Thyroid gland (tissue), 4 donors: ENCODE data around the gene MAD2L1BP.

Source experiments
- POLR2A ChIP-seq, 2 donors: fragments of 450-650 bp; IDR thresholded peaks; one replicate each; pipeline ENCODE4 v1.6.1; 2017; ENCODE audit warnings: antibody characterized with exemption in 2 of 2, mild to moderate bottlenecking in 2 of 2, moderate library complexity in 1 of 2
- TF ChIP-seq, protein P1 (sequence below), 6 experiments: fragments of 200-600 bp in 3 of 6; fragments of 450-650 bp in 3 of 6; sonication (generic) in 3 of 6; IDR thresholded peaks; one replicate each; pipeline ENCODE4 v1.5.1; 2016 to 2019; ENCODE audit warnings: antibody characterized with exemption in 6 of 6, mild to moderate bottlenecking in 2 of 6, inconsistent platforms in 1 of 6, moderate library complexity in 1 of 6

GRCh38 chr6:43648248-43648647 lies 12.6 kb downstream of the MAD2L1BP start:
- TF ChIP-seq POLR2A (IDR thresholded peaks at IDR 0.05) = no peak
- TF ChIP-seq, protein P1, sequence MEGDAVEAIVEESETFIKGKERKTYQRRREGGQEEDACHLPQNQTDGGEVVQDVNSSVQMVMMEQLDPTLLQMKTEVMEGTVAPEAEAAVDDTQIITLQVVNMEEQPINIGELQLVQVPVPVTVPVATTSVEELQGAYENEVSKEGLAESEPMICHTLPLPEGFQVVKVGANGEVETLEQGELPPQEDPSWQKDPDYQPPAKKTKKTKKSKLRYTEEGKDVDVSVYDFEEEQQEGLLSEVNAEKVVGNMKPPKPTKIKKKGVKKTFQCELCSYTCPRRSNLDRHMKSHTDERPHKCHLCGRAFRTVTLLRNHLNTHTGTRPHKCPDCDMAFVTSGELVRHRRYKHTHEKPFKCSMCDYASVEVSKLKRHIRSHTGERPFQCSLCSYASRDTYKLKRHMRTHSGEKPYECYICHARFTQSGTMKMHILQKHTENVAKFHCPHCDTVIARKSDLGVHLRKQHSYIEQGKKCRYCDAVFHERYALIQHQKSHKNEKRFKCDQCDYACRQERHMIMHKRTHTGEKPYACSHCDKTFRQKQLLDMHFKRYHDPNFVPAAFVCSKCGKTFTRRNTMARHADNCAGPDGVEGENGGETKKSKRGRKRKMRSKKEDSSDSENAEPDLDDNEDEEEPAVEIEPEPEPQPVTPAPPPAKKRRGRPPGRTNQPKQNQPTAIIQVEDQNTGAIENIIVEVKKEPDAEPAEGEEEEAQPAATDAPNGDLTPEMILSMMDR (IDR thresholded peaks at IDR 0.05) = no peak
